GM21737 (cell line): ENCODE results near the gene NR2F2.
A peak's percentile ranks its signal among the peaks of the same experiment; 100 is the strongest.

Experiments
- ATAC-seq: cut with Tn5 transposase; IDR thresholded peaks from one replicate; pipeline ENCODE4 v1.9.1; 2021; ENCODE audit warnings: mild to moderate bottlenecking, moderate library complexity; ENCODE audit not compliant: unreplicated experiment

Gene NR2F2

DNA sequence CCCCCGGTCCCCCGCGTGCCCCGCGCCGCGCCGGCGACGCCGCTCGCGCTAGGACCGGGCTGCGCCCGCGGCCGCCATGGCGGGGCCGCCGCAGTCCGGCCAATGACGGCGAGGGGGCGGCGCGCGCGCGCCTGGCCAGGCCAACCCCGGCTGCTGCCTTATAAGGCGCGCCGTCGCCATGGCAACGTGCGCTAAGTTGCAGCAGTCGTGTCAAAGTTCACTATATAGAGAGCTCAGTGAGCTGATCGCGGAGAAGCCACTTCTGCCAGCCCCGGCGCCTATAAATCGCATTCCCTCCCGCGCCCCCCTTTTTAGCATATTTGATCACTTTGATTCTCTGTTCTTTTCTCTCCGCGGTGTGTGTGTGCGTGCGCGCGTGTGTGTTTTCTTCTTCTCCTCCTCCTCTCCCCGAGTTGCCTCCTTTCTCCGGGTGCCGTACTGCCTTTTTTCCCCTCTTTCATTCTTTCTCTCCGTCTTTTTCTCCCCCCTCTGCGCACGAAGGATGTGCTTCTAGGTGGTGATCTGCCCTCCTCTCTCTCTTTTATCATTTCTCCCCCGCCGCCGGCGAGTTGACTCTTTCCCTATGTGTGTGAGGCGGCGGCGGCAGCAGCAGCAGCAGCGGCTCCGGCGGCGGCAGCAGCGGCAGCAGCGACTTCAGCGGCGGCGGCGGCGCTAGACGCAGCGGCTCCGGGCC is at the start of gene NR2F2:
Gene NR2F2 (plus strand): TSS at position 251 of the 694 bp plus-strand sequence. CDS start 1,406 bp downstream, outside the sequence.
- ATAC-seq, result peak; percentile 52

DNA sequence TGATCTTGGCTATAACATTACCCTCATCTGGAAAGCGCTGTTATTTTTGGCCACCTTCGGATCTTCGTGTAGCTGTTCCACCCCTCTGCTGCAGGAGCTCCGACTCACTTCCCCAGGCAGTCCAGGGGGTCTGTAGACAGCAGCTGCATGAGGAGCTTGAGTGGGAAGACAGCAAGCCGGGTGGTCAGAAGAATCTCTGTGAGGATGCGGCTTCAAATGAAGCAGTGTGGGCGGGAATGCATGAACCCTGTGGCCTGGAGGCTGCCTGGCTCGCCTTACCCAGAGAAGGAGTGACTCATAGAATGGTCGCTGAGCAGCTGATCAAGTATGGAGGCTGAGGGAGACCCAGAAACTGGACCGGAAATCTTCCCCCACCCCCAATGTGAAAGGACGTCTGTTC is 45.2 kb upstream of the NR2F2 start:
- ATAC-seq, result no peak

DNA sequence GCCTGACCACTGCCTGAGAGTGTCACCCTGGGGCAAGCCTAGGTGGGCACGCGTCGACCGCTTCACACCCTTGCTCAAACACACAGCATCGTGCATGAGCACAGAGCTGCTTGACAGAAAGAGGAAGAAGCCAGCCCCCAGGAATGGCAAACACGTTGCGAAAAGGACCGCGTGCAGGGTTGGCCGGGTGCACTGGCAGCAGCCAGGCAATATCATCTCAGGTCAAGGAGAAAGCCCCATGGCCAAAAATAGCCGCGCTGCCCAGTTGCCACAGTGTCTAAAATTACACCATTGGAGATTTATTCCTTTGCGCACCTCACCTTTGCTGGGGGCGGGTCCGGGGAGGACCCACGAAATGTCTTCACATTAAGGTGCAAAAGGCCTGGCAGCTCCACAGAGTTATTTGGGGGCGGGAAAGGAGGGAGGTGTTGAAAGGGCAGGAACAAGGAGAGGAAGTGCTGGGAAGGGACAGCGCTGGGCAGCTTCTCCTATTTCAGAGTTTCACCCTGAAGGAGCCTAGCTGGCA is 44.7 kb upstream of the NR2F2 start:
- ATAC-seq, result no peak

DNA sequence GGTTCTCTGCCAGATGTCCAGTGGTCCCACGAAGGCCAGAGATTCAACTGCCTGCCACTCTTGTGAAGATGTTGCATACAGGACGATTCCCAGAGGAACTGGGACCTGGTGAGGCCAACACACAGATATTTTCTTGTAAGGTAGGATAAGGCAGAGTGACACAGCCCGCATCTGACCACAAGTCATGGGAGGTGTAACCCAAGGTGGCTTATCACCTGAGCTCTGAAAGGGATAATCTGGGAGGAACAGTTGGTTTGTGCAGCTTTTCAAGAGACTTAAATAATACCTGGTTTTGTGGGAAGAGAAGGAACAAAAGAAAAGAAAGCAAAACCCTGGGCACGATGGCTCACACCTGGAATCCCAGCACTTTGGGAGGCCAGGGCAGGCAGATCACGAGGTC is 39.8 kb upstream of the NR2F2 start:
- no peak for ATAC-seq

DNA sequence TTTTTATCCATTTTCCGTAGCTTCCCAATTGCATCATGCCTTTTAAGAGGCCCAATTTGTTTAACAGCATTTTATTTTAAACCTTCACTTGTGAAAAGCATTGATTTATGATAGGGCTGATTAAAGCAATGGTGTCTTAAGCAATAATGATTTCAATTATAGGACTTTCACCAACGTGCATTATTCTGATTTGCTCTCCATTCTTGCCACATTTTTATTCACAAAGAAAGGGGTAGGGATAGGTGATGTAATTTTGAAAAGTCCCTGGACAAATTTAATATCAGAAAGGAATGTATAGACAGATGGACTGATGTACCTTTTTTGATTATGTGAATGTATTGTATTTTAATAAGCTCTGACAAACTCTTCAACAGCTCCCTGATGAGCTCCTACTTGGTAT is 37.9 kb upstream of the NR2F2 start:
- ATAC-seq, result no peak

DNA sequence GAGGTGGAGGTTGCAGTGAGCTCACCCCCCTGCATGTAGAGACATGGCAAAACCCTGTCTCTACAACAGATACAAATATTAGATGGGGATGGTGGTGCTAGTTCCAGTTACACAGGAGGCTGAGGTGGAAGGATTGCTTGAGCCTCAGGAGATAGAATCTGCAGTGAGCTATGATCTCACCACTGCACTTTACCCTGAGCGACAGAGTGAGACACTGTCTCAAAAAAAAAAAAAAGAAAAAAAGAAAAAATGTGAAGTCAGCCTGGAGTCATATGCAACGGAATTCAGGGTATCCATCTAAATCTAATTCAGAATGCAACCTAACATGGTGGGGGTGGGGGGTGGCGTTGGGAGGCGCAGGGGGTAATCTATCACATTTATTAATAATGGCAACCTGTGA is 37.1 kb upstream of the NR2F2 start:
- ATAC-seq, result no peak

DNA sequence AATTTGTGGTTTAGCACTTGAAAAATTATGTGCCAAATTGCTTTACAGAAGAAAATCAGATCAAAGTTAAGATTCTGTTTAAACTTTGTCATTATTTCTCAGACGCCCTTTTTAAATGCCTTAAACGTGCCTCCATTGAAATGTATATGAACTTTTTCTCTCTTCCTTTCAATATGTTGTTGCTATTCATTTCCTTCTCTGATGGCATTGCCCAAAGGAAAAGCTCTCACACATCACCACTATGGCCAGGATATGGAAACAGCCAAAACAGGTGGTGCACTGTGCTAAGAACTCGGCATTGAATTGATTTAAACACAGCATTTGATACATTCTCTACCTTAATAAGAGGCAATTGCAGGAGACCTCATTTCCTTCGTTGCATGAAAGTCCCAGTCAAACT is 35.7 kb upstream of the NR2F2 start:
- ATAC-seq, result no peak

DNA sequence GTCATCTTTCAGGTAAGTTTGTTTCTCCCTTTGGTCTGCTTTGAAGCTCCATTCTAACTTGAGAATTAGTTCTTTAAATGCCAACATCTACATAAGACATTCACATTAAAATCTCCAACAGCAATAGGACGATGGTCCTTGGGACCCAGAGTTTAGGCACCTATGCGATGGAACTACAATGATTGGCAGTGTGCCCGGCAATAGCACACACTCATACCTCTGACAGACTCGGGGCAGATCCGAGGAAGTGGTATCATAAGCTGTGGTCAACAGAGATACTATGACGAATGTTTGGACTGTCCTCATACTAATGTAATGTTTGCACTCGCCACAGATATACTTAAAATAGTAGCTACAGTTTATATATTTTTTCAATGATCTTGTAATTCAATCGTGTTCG is 34.2 kb upstream of the NR2F2 start:
- no peak for ATAC-seq

DNA sequence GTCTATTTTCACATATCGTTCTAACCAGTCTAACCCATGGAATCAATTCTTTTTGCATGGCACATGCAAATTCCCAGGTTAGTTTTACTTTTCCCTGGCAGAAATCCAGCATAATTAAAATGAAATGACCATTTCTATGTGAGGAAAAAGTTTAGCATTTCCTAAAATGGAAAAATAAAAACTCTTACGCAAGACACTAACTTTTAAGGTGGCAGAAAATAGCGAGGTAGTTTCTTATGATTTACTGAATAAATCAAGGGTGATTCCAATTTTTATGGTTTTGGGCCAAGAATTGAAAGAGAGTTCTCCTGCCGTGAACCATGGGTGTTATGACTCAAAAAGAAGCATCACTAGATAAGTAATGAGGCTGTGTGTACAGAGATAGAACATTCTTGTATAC is 32.7 kb upstream of the NR2F2 start:
- no peak for ATAC-seq

DNA sequence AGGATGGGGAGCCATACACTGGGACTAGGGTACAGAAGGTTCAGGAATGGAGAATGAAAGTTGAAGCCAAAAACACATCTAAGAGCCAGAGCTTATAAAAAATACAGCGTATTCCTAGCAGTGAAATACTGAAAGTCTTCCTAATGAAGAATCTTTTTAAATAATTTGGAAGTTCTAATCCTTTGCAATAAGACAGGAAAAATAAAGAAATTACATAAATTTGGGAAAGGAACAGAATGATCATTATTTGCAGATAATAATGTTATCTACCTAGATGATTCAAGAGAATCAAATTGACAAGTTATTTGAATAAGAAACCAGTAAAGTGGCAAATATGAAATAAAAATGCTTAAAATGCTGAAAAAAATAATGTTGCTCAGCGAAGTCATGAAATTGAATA is 32.3 kb upstream of the NR2F2 start:
- ATAC-seq, result no peak

DNA sequence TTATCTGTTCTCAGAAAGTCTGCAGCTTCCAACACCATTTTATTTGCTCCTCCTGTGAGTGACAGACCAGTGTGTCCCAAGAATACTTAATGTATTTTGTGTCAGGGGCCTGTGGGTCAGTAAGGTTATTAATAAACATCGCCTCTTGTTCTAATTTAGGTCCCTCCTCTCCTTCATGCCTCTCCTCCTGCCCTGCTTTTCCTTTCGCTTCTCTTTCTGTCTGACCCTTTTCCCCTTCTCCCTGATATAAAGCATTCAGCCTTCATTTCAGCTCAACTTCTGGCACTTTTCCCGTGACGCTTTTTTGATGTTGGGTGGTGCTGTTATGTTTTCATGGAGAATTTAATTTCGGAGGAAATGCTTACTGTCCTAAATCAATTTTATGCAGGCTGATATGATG is 29.7 kb upstream of the NR2F2 start:
- ATAC-seq, result no peak

DNA sequence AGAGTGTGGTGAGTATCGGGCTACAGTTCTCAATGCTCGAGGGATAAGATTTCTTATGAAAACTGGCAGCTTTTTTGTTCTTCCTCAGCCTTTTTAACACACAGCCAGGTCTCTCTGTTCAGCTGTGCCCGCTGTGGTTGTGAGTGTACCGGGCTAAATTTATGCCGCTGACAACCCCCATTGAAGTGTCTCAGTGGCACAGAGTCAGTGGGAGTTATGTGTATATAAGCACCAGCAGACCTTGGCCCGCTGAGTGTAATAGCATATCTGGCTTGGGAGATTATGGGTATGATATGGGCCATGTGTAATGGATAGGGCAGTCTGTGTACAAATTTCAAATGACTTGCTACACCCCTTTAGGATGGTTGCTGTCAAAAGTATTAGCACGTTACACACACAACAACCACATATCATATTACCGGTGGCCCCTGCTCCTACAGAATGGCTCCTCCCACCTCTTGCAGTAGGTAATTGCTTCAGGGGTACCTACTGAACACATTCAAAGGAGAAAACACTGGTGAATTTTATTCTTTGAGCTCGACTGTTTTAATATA is 26.9 kb upstream of the NR2F2 start:
- no peak for ATAC-seq

DNA sequence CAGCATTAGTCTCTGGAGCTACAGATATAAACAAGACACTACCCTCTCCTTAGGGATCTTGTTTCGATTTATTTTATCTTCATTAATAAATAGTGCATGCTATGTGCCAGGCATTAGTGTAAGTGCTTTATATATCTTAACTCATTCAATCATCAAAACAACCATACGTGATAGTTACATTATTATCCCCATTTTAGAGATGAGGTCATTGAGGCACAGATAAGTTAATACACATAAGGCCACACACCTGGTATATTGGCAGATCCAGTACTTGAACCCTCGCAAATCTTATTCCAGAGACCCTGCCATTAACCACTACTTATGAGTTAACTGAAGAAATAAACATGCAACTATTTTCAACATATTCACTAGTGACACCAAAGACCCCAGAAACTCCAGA is 25.7 kb upstream of the NR2F2 start:
- ATAC-seq, result no peak

DNA sequence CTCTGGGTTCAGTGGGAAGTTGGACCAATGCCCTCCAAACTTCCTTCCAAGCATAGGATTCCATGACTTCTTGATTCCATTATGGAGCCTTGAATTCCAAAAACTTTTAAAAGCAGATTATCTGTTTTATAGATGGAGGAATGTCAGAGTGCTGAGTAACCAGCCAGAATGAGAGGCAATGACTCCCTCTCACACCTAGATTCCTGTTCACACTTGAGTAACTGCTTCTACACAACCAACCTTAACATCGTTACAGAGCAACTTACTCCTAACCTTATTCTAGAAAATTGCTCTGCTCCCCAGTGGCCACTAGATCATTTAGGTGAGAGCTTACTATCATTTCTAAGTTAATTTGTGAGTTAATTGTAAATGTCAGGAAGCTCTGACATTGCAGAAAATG is 24.2 kb upstream of the NR2F2 start:
- no peak for ATAC-seq

DNA sequence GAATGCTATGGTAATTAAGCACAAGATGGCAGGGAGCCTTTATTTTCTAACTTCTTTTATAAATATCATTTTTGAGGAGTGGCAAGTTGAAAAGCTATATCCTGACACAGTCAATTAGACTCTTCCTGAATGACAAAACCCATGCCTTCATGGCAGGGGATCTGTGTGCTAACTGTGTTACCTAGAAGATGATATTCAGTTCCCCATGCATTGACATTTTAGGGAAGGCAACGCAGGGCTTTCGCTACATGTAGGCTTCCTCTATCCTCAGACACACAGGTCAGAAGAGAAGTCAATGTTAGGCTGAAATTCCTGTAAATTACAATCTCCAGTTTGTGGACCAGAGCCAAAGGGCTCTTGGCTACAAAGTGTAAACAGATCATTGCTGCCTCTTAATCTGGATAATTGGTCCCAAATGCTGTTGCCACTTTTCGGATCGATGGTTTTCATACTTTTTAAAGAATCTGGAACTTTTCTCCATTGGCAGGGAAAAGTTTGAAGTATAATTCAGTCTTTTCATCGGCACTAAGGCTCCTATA is 22.6 kb upstream of the NR2F2 start:
- no peak for ATAC-seq

DNA sequence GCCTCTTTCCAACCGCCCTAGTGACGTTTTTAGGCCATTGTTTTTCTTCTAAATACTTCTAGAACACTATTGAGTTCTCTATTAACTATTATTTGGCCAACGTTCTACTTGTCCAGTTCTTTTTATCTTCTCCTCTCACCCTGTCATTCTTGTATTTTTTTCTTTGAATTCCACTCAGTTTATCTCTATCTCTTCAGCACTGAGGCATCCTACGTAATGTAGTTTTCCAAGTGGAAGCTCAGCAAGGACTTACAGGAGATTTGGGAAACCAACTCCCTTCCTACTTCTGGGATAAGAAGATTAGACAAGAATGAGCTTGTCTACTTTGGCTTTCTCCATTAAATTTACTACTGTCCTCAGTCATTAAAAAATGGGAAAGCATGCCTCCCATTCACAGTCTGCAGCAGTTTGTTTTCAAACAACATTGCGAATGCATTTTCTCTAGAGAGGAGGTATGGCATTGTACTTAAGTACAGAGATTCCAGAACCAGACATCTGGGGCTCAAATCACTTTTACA is 21.3 kb upstream of the NR2F2 start:
- no peak for ATAC-seq

DNA sequence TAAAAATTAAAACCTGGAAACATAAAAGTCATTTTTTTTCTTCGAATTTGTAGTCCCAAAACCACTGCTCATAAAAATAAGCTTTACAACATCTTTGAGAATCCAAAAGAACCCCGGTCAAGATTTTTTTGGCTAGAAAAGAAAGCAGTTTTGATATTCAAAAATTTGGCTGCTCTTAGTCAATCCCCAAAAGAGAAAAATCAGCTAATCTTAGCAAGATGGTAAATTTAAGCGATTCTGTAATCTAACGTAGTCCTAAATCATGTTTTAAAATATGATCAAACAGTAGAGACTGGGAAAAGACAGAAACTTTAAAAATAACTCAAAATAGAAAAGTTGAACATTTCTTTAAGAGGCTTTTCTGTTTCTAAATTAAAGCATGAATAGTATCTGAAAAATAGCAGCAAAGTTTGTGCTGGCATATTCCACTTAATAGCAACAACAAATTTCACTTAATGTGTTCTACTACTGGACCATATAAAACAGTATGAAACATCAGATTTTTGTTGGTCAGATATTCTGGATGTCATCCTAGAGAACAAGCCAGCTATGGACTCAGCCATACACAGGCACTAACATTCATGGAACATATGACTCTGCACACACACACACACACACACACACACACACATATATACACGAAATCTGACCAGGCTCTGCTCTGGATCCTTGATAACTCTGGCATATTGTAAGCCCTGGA is 19.1 kb upstream of the NR2F2 start:
- no peak for ATAC-seq

DNA sequence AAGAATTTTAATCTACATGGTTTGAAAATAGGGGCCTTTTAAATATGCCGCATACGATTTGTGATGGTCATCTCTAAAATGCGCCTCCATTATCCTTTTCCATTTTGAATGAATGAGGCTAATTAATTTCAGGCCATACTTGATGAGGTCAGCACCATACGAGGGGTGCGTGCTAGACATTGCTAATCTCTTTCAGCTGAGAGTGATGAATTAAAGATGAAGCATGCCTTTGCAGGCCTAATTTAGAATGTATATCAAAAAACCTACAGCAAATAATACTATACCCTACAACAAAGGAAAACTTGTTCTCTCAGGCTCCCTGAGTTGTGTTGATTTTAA is 18.6 kb upstream of the NR2F2 start:
- no peak for ATAC-seq

DNA sequence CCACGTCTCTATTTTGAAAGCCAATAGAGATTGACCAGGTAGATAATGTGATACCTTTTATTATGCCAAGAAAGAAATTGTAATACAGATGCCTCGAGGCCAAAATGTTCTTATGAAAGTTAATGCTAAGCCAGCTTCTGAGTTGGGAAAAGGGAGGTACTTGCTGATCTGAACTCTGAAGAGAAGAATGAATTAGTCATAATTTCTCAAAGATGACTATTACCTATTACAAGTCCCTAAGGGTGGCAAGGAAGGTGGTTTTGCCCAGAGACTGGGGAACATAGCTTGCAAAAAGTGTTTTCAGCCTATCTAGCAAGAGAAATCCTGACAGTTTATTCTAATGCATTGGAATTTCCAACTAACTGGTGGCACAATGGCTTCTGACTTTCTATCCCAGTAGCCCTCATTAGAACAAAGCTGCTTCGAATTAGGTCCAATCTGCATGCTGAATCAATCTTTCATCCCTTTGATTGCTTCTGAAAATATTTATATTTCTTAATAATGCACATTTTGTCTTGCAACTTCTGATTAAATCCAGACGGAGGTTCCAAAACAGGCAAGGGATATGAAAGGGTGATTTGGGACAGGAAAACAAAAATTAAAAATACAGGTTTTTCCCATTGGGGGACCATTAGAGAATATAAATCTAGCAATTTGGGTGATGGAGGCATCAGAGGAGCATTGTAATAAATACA is 17.7 kb upstream of the NR2F2 start:
- no peak for ATAC-seq

DNA sequence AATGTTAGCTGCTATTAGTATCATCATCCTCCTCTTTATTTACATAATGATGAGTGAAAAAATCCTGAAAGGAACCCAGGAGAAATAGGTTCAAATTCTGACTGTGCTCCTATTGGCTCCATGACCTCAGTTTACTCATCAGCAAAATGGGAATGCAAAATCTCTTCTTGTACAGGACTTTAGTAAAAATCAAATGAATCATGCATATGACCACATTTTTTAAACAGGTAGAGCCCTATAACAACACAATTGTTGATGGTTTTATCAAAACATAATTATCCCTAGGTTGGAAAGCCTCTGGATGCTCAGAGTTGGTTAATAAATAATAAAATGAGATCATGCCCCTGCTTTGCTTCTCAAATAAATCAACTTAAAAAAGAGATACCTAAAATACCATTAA is 16.0 kb upstream of the NR2F2 start:
- no peak for ATAC-seq

DNA sequence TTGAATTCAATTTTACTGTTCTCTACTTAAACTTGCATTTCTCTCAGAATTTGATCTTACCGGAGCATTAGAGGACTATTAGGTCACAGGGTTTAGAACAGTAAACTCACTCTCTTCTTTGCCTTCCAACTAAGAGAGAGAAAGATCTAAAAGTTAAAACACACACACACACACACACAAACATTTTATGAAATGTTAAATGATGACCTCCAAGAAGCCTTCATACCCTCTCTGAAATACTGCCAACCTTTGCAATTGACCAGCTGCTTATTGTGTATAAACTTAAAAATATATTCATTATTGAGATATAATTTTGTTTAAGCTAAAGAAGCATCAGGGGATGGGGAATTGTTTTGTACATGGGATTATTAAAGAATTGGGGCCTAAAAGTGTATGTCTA is 15.5 kb upstream of the NR2F2 start:
- ATAC-seq, result no peak
